H1 (cell line): ENCODE results near the gene SMARCB1. TPM values are rescaled to one million over a fixed set of nuclear protein-coding genes. Genes with fewer than 3 reads are reported as not detected.

Source experiments
- ATF2 ChIP-seq: IDR thresholded peaks from 2 replicates; pipeline ENCODE4 v1.6.1; 2012; ENCODE audit warnings: low read length, inconsistent platforms
- CREB1 ChIP-seq: IDR thresholded peaks from 2 replicates; pipeline ENCODE4 v1.6.1; 2012; ENCODE audit warnings: inconsistent platforms
- CTBP2 ChIP-seq: IDR thresholded peaks from 2 replicates; pipeline ENCODE4 v1.7.0; 2011; ENCODE audit warnings: borderline replicate concordance, mild to moderate bottlenecking, moderate library complexity, mixed read lengths, low read length; ENCODE audit not compliant: insufficient read depth, insufficient read length
- E2F6 ChIP-seq: IDR thresholded peaks from 2 replicates; pipeline ENCODE4 v1.6.1; 2012; ENCODE audit warnings: inconsistent platforms
- EGR1 ChIP-seq: IDR thresholded peaks from 2 replicates; pipeline ENCODE4 v1.6.1; 2011; ENCODE audit warnings: low read depth, low read length, borderline replicate concordance
- HDAC2 ChIP-seq, 2 experiments: fragments of 300-600 bp in 1 of 2; sonication (generic) in 1 of 2; IDR thresholded peaks; 2 replicates each; pipeline ENCODE4 v1.6.1; 2011 to 2012; ENCODE audit warnings: low read depth in 2 of 2, low read length in 2 of 2, mild to moderate bottlenecking in 2 of 2, moderate library complexity in 2 of 2, borderline replicate concordance in 1 of 2, inconsistent platforms in 1 of 2
- JUND ChIP-seq: IDR thresholded peaks from 2 replicates; pipeline ENCODE4 v1.6.1; 2011; ENCODE audit warnings: mild to moderate bottlenecking, improper control_type of control experiment, low read length
- KDM4A ChIP-seq: IDR thresholded peaks from one replicate; pipeline ENCODE4 v1.7.1; 2012; ENCODE audit warnings: low read depth, mild to moderate bottlenecking, moderate library complexity, low read length, inconsistent platforms; ENCODE audit not compliant: severe bottlenecking
- KDM5A ChIP-seq: fragments of 200-600 bp; IDR thresholded peaks from 2 replicates; pipeline ENCODE4 v1.7.1; 2012; ENCODE audit warnings: mild to moderate bottlenecking, low read length, inconsistent platforms, mixed read lengths
- MAFK ChIP-seq: IDR thresholded peaks from 2 replicates; pipeline ENCODE4 v1.6.1; 2012; ENCODE audit warnings: low read depth, mild to moderate bottlenecking, improper control_type of control experiment, low read length
- PHF8 ChIP-seq: fragments of 200-600 bp; sonication (generic); conservative IDR thresholded peaks from 2 replicates; pipeline ENCODE4 v1.7.1; 2012; ENCODE audit warnings: low read depth, mild to moderate bottlenecking, inconsistent platforms, low read length, moderate library complexity
- RAD21 ChIP-seq, 2 experiments: IDR thresholded peaks in 1 of 2; conservative IDR thresholded peaks in 1 of 2; 2 replicates each; pipeline ENCODE4 v1.6.1; 2011; ENCODE audit warnings: low read depth in 2 of 2, low read length in 2 of 2, improper control_type of control experiment in 1 of 2, inconsistent platforms in 1 of 2, mild to moderate bottlenecking in 1 of 2, moderate library complexity in 1 of 2
- RFX5 ChIP-seq: IDR thresholded peaks from 2 replicates; pipeline ENCODE4 v1.6.1; 2011; ENCODE audit warnings: low read depth, low read length, improper control_type of control experiment, borderline replicate concordance
- RNF2 ChIP-seq: fragments of 200-900, 300-1000 bp; sonication (generic); IDR thresholded peaks from 2 replicates; pipeline ENCODE4 v1.7.1; 2016; ENCODE audit warnings: borderline replicate concordance, low read depth, mild to moderate bottlenecking, antibody characterized with exemption, low read length; ENCODE audit not compliant: poor library complexity, severe bottlenecking; ENCODE audit errors: missing control alignments
- SP1 ChIP-seq: IDR thresholded peaks from 2 replicates; pipeline ENCODE4 v1.6.1; 2011; ENCODE audit warnings: low read depth, low read length
- SP2 ChIP-seq: IDR thresholded peaks from 2 replicates; pipeline ENCODE4 v1.6.1; 2012; ENCODE audit warnings: mild to moderate bottlenecking, low read length, inconsistent platforms
- SRF ChIP-seq: IDR thresholded peaks from 2 replicates; pipeline ENCODE4 v1.6.1; 2011; ENCODE audit warnings: mild to moderate bottlenecking, low read depth, low read length, moderate library complexity
- TBP ChIP-seq: IDR thresholded peaks from 2 replicates; pipeline ENCODE4 v1.6.1; 2011; ENCODE audit warnings: low read depth, low read length, improper control_type of control experiment
- polyA plus RNA-seq, 7 experiments: library from polyadenylated mRNA; depleted of rRNA in 3 of 7; stranded (reverse) in 5 of 7; unstranded in 2 of 7; fragments of >200 nt in 5 of 7; fragments of 200-250 nt in 2 of 7; gene quantifications; 1 replicate in 5 of 7; 2 replicates in 1 of 7; 4 replicates in 1 of 7; pipeline versions ENCODE4 v1.2.1 to v1.2.3, GENCODE V29; 2011 to 2013; ENCODE audit warnings: missing spikeins in 2 of 7, mixed read lengths in 2 of 7
- total RNA-seq: library from RNA; stranded (reverse); fragmentation: NEBNext Ultra II Directional; extraction: Animal tissue kit (Norgen Biotek cat#: 25700); gene quantifications from 2 replicates; pipeline ENCODE4 v1.2.1, GENCODE V29; 2021
- TF ChIP-seq, protein P1 (sequence below): IDR thresholded peaks from 2 replicates; pipeline ENCODE4 v1.6.1; 2011; ENCODE audit warnings: low read length, improper control_type of control experiment

SMARCB1 gene
- total and polyA plus RNA-seq, 2 of the 8 experiments (the other 6 are each of a cell fraction or from before 2014, with no cell fraction given): 116 to 145 TPM

- TF ChIP-seq PHF8 (peak; percentile 57; the same call in 1 of the 2 replicates), E2F6 (0 out of 2 replicates have a peak, but pooled peaks have one; percentile 32), CTBP2 (peak; percentile 76), ATF2 (no peak), TBP (peak; percentile 19; the same call in 1 of the 2 replicates), SP2 (no peak), KDM5A (no peak), SRF (no peak), RAD21 (IDR thresholded peaks at IDR 0.05 in 1 of 2, conservative IDR thresholded peaks at IDR 0.05 in 1 of 2; ENCODE audit: low read depth in 2 of 2, low read length in 2 of 2) (peak; percentile 58 to 70), HDAC2 (IDR thresholded peaks at IDR 0.05; ENCODE audit: borderline replicate concordance in 1 of 2, low read depth in 2 of 2, low read length in 2 of 2) (peak in 1 of 2 experiments; percentile 69; a peak in 1 of 4 replicates), MAFK (no peak), JUND (no peak), RNF2 (no peak), RFX5 (no peak), SP1 (peak; percentile 7; the same call in 1 of the 2 replicates), EGR1 (no peak), CREB1 (peak; percentile 17), KDM4A (peak; percentile 89)
- TF ChIP-seq, protein P1, sequence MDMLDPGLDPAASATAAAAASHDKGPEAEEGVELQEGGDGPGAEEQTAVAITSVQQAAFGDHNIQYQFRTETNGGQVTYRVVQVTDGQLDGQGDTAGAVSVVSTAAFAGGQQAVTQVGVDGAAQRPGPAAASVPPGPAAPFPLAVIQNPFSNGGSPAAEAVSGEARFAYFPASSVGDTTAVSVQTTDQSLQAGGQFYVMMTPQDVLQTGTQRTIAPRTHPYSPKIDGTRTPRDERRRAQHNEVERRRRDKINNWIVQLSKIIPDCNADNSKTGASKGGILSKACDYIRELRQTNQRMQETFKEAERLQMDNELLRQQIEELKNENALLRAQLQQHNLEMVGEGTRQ: no peak
These were observed 18.9 kb upstream of the SMARCB1 start, which contains the start of gene CHCHD10 (continued) for GRCh38 chr22:23767673-23768548.
